Mucosa of descending colon (tissue), 3 donors: ENCODE measurements around the gene VRTN. TPM values are rescaled to one million over a fixed set of nuclear protein-coding genes. Genes with fewer than 3 reads are reported as not detected.
A peak's percentile ranks its signal among the peaks of the same experiment; 100 is the strongest.

Experiments
- ATAC-seq: fragments of 200-7000 bp; cut with Tn5 transposase; one replicate; pipeline ENCODE4 v1.9.1; 2020; ENCODE audit warnings: mild to moderate bottlenecking, moderate library complexity
- DNase-seq, 3 donors: peaks; one replicate each; pipeline ENCODE4 v3.0.0-alpha.2; 2020
- H3K36me3 ChIP-seq: fragments of 200-600 bp; one replicate; pipeline ENCODE4 v1.8.0; 2021; ENCODE audit warnings: low read depth, mild to moderate bottlenecking
- H3K4me1 ChIP-seq: fragments of 200-600 bp; one replicate; pipeline ENCODE4 v1.8.0; 2021; ENCODE audit warnings: low read depth, mild to moderate bottlenecking
- H3K4me3 ChIP-seq: fragments of 200-600 bp; one replicate; pipeline ENCODE4 v1.8.0; 2021; ENCODE audit warnings: mild to moderate bottlenecking
- H3K9me3 ChIP-seq: fragments of 200-600 bp; one replicate; pipeline ENCODE4 v1.8.0; 2021; ENCODE audit warnings: mild to moderate bottlenecking
- CTCF ChIP-seq: fragments of 200-600 bp; IDR thresholded peaks from one replicate; pipeline ENCODE4 v1.8.0; 2022; ENCODE audit warnings: antibody characterized with exemption, mild to moderate bottlenecking
- intact Hi-C, 2 donors: fragments of 100-400 bp; cut with DNase I in 1 of 2; cut with micrococcal nuclease in 1 of 2; formaldehyde crosslinking; loops; one replicate each; pipeline versions ENCODE4 v1.11.0 to v1.11.1; 2022; cut with DNase I, micrococcal nuclease
- total RNA-seq, 3 donors: library from RNA; stranded (reverse); fragmentation: NEBNext Ultra II Directional in 2 of 3; extraction: Animal tissue kit (Norgen Biotek cat#: 25700) in 2 of 3; gene quantifications; one replicate each; pipeline versions ENCODE4 v1.2.1 to v1.2.4, GENCODE V29; 2021 to 2023
- donor health status: DM: no; HTN: no; CAD: no; lungs with moderate emphysema.
- donor health status: DM: no; HTN: no; CAD: no.
- donor health status: DM: no; HTN: yes; CAD: no.

The VRTN gene
- total RNA-seq, 3 donors from 2014 or later: 0.09 TPM; not detected in 2

- TF ChIP-seq CTCF: no peak
- no peak for ATAC-seq
Measured at GRCh38 chr14:74346341-74346740, 1.9 kb upstream of the VRTN start.

GRCh38 chr14:74347097-74347794 is 1.0 kb upstream of the VRTN start:
- no peak for ATAC-seq
- Histone ChIP-seq H3K9me3 (no peaks in the 10 kb centered on the region), H3K4me3 (no peak overlapping the region), H3K4me1 (peaks cover 10% of the 10 kb centered on the region), H3K36me3 (no peaks in the 10 kb centered on the region)
- no peak for TF ChIP-seq CTCF
- DNase-seq: no peak
- intact Hi-C loops: no loop called here

More at GRCh38 chr14:74346341-74346740, 1.9 kb upstream of the VRTN start:
- H3K9me3 ChIP-seq: no peaks in the 10 kb centered on the region
- peaks cover 10% of the 10 kb centered on the region for H3K4me1 ChIP-seq
- DNase-seq: no peak
- intact Hi-C loops: no loop called here
- no peaks in the 10 kb centered on the region for H3K36me3 ChIP-seq
- no peak overlapping the region for H3K4me3 ChIP-seq

GRCh38 chr14:74347795-74348100 is 523 bp upstream of the VRTN start:
- Histone ChIP-seq H3K4me1 (peaks cover 10% of the 10 kb centered on the region), H3K4me3 (no peak overlapping the region), H3K36me3 (no peaks in the 10 kb centered on the region), H3K9me3 (no peaks in the 10 kb centered on the region)
- DNase-seq (no peak), ATAC-seq (no peak)
- TF ChIP-seq CTCF: no peak
- intact Hi-C loops: no loop called here

GRCh38 chr14:74348735-74349463 is 628 bp downstream of the VRTN start:
- H3K4me3 ChIP-seq: no peak overlapping the region
- H3K4me1 ChIP-seq: peaks cover 10% of the 10 kb centered on the region
- H3K36me3 ChIP-seq: no peaks in the 10 kb centered on the region
- no peak for ATAC-seq
- no peaks in the 10 kb centered on the region for H3K9me3 ChIP-seq
- intact Hi-C loops: no loop called here
- no peak for DNase-seq
- TF ChIP-seq CTCF: no peak

GRCh38 chr14:74349757-74350156 is 1.5 kb downstream of the VRTN start:
- ATAC-seq (peak; percentile 78), DNase-seq (peak in 2 of 3 donors; percentile 36 to 38)
- no peak for TF ChIP-seq CTCF
- H3K36me3 ChIP-seq: no peaks in the 10 kb centered on the region
- intact Hi-C loops: no loop called here
- H3K4me1 ChIP-seq: peaks cover 10% of the 10 kb centered on the region
- H3K9me3 ChIP-seq: no peaks in the 10 kb centered on the region
- H3K4me3 ChIP-seq: no peak overlapping the region
